ENCODE data around the gene CD93.

- TF ChIP-seq EZH2 (IDR thresholded peaks at IDR 0.05; ENCODE audit: borderline replicate concordance, insufficient read depth, low read length, poor library complexity, severe bottlenecking) (no peak), CTCF (IDR thresholded peaks at IDR 0.05; ENCODE audit: poor library complexity, severe bottlenecking) (no peak), POLR2AphosphoS5 (IDR thresholded peaks at IDR 0.05) (no peak), EP300 (conservative IDR thresholded peaks at IDR 0.05; ENCODE audit: poor library complexity, severe bottlenecking) (no peak), MXI1 (conservative IDR thresholded peaks at IDR 0.05; ENCODE audit: poor library complexity, severe bottlenecking) (no peak), SMC3 (conservative IDR thresholded peaks at IDR 0.05; ENCODE audit: poor library complexity) (no peak), TAF1 (IDR thresholded peaks at IDR 0.05; ENCODE audit: low read depth) (no peak), RAD21 (conservative IDR thresholded peaks at IDR 0.05) (no peak)
- TF ChIP-seq, protein P1, sequence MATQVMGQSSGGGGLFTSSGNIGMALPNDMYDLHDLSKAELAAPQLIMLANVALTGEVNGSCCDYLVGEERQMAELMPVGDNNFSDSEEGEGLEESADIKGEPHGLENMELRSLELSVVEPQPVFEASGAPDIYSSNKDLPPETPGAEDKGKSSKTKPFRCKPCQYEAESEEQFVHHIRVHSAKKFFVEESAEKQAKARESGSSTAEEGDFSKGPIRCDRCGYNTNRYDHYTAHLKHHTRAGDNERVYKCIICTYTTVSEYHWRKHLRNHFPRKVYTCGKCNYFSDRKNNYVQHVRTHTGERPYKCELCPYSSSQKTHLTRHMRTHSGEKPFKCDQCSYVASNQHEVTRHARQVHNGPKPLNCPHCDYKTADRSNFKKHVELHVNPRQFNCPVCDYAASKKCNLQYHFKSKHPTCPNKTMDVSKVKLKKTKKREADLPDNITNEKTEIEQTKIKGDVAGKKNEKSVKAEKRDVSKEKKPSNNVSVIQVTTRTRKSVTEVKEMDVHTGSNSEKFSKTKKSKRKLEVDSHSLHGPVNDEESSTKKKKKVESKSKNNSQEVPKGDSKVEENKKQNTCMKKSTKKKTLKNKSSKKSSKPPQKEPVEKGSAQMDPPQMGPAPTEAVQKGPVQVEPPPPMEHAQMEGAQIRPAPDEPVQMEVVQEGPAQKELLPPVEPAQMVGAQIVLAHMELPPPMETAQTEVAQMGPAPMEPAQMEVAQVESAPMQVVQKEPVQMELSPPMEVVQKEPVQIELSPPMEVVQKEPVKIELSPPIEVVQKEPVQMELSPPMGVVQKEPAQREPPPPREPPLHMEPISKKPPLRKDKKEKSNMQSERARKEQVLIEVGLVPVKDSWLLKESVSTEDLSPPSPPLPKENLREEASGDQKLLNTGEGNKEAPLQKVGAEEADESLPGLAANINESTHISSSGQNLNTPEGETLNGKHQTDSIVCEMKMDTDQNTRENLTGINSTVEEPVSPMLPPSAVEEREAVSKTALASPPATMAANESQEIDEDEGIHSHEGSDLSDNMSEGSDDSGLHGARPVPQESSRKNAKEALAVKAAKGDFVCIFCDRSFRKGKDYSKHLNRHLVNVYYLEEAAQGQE (IDR thresholded peaks at IDR 0.05; ENCODE audit: borderline replicate concordance): no peak
Measured at GRCh38 chr20:23107466-23107865, 21.3 kb upstream of the CD93 start.

All from neural cell (in vitro differentiated cells).